VCaP (cell line): ENCODE data around the gene GPSM1.
A peak's percentile ranks its signal among the peaks of the same experiment; 100 is the strongest.

Experiments used
- H3K27ac ChIP-seq: fragments of 450-650 bp; 2 replicates; pipeline ENCODE4 v1.5.1; 2017
- TF ChIP-seq, protein P1 (sequence below): fragments of 450-650 bp; conservative IDR thresholded peaks from 2 replicates; pipeline ENCODE4 v1.5.1; 2017; ENCODE audit warnings: mild to moderate bottlenecking, moderate library complexity

GPSM1 gene

DNA sequence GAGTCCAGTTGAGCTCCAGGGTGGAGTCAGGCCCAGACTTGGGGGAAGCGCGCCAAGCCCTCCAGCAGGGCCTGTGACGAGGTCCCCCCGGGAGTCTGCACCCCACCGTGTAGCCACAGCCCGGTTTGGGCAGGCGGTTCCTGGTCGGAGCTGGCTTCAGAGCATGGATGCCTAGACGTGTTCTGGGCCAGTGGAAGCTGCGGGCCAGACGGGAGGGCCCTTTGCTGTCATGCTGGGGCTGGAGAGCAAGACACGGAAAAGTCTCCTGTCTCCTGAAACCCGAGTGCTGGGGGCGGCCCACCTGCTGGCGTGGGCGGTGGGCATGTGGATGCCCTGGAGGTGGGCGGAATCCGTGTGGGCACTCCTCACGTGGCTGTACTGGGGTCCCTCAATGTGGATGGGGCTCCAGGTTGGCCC lies 1.9 kb downstream of the GPSM1 start:
- peak overlapping the region; percentile 84 for H3K27ac ChIP-seq
- TF ChIP-seq, protein P1, sequence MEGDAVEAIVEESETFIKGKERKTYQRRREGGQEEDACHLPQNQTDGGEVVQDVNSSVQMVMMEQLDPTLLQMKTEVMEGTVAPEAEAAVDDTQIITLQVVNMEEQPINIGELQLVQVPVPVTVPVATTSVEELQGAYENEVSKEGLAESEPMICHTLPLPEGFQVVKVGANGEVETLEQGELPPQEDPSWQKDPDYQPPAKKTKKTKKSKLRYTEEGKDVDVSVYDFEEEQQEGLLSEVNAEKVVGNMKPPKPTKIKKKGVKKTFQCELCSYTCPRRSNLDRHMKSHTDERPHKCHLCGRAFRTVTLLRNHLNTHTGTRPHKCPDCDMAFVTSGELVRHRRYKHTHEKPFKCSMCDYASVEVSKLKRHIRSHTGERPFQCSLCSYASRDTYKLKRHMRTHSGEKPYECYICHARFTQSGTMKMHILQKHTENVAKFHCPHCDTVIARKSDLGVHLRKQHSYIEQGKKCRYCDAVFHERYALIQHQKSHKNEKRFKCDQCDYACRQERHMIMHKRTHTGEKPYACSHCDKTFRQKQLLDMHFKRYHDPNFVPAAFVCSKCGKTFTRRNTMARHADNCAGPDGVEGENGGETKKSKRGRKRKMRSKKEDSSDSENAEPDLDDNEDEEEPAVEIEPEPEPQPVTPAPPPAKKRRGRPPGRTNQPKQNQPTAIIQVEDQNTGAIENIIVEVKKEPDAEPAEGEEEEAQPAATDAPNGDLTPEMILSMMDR = no peak

- TF ChIP-seq, protein P1 = no peak
- peak overlapping the region; percentile 84 for H3K27ac ChIP-seq
These were observed 2.5 kb downstream of the GPSM1 start for GRCh38 chr9:136329636-136330405.

DNA sequence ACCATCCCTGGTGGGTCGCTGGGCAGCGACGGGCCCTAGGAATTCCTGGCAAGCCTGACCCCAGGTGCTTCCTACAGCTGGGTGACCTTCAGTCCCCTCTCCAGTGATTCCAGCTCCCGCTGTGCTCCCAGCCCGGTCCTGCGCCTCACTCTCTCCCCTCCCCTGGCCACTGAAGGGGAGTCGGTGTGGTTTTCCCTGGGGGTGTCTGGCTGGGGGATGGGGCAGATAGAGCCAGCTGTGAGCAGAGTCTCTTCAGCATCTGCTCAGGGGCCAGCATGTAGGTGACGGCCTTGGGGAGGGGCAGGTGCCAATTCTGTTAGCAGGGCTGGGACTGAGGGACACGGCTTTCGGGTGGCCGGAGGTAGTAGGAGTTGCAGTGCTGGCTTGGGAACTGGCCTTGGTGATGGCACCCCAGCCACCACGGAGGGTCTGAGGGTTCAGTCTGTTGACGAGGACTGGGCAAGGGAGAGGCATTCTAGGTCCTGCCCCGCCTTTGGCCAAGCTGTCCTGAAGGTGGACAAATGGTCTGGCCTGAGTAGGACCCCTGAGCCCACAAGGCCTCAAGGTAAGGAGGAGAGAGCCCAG lies 3.2 kb downstream of the GPSM1 start:
- peak overlapping the region; percentile 21; the same call in 1 of the 2 replicates for H3K27ac ChIP-seq
- TF ChIP-seq, protein P1 = no peak

DNA sequence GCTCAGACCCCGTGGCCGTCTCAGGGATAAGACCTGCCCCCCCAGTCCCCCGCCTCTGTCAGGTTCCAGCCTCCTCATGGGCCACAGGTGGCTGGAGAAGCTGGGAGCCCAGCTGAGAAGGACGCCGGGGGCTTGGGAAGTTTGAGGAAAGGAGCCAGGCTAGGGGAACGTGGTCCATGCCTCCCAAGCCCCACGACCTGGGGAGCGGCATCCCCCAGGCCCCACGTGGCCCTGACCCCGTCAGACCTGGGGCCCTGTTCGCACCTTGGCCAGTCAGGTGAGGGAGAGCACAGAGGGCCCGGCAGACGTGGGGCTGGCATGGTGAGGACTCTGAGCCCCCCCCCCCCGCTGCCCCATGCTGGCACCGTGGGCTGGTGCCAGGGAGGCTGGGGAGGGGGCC lies 3.7 kb downstream of the GPSM1 start:
- TF ChIP-seq, protein P1 = no peak
- H3K27ac ChIP-seq = peak overlapping the region; percentile 11; the same call in 1 of the 2 replicates

DNA sequence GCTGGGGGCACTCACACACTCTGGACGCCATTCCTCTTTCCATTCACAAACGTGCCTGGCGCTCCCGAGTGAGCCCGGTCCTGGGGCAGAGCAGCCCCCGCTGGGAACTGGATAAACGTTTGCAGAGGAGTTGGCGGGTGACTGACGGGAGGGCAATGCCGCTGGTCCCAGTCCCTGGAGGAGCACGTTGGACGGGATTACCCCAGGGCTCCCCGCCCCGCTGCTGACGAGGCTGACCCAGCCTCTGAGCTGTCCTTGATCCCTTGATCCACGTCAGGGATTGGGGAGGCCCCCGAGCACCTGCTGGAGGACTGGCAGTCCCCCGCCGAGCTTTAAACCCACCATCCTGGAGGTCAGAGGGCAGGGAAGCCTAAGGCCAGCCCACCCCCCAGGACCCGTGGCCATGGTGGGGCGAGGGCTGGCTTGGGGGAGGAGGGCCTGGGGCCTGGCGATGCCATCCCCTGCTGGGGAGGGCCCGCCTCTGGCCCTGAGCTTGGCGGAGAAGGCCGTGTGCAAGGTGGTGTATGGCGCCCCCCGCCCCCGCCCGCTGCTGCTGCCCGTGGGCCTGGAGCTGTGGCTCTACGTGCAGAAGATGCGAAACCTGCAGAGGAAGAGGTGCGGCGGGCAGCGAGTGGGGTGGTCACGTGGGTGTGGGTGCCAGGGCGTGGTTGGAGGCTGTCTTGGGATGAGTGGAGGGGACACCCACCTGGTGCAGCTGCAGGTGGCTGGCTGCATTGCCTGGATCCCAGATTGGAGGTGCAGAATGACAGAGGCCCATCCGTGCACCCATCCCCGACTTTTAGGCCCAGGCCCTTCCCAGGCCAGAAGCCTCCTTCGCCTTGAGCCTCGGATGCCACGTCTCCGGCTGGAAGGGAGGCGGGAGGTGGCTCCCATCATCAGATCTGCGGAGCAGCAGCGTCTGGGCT lies 4.5 kb downstream of the GPSM1 start:
- TF ChIP-seq, protein P1 = no peak
- peak overlapping the region; percentile 11; the same call in 1 of the 2 replicates for H3K27ac ChIP-seq

GRCh38 chr9:136332482-136332983 lies 5.2 kb downstream of the GPSM1 start:
- TF ChIP-seq, protein P1 = no peak
- H3K27ac ChIP-seq = no peak overlapping the region

GRCh38 chr9:136333045-136333444 lies 5.7 kb downstream of the GPSM1 start:
- H3K27ac ChIP-seq = no peak overlapping the region
- TF ChIP-seq, protein P1 = no peak
